Type B pancreatic cell (in vitro differentiated cells): ENCODE data around the gene ICOS. TPM values are rescaled to one million over a fixed set of nuclear protein-coding genes. Genes with fewer than 3 reads are reported as not detected.

Experiments used
- DNase-seq: peaks from one replicate; pipeline ENCODE4 v3.0.0; 2021; ENCODE audit warnings: mixed read lengths; ENCODE audit not compliant: unreplicated experiment; ENCODE audit errors: extremely low spot score
- H3K27ac Mint-ChIP-seq: 2 replicates; pipeline ENCODE4 v1.8.0; 2021; ENCODE audit warnings: mild to moderate bottlenecking, mixed read lengths
- H3K27me3 Mint-ChIP-seq: 2 replicates; pipeline ENCODE4 v1.8.0; 2021; ENCODE audit warnings: mixed read lengths
- H3K36me3 Mint-ChIP-seq: 2 replicates; pipeline ENCODE4 v1.8.0; 2021; ENCODE audit warnings: mixed read lengths
- H3K4me1 Mint-ChIP-seq: one replicate; pipeline ENCODE4 v1.8.0; 2021; ENCODE audit warnings: mixed read lengths; ENCODE audit not compliant: unreplicated experiment
- H3K4me3 Mint-ChIP-seq: 2 replicates; pipeline ENCODE4 v1.8.0; 2021; ENCODE audit warnings: mild to moderate bottlenecking, mixed read lengths
- H3K9me3 Mint-ChIP-seq: 2 replicates; pipeline ENCODE4 v1.8.0; 2021; ENCODE audit warnings: mixed read lengths
- total RNA-seq: library from RNA; stranded (reverse); gene quantifications from 2 replicates; pipeline ENCODE4 v1.2.1, GENCODE V29; 2021; ENCODE audit warnings: low replicate concordance
- TF ChIP-seq, protein P1 (sequence below): fragments of 200-600 bp; sonication (generic); conservative IDR thresholded peaks from 2 replicates; pipeline ENCODE4 v1.5.0; 2021; ENCODE audit warnings: antibody characterized with exemption, mild to moderate bottlenecking

ICOS gene
- total RNA-seq, 1 donor from 2014 or later: not detected

DNA sequence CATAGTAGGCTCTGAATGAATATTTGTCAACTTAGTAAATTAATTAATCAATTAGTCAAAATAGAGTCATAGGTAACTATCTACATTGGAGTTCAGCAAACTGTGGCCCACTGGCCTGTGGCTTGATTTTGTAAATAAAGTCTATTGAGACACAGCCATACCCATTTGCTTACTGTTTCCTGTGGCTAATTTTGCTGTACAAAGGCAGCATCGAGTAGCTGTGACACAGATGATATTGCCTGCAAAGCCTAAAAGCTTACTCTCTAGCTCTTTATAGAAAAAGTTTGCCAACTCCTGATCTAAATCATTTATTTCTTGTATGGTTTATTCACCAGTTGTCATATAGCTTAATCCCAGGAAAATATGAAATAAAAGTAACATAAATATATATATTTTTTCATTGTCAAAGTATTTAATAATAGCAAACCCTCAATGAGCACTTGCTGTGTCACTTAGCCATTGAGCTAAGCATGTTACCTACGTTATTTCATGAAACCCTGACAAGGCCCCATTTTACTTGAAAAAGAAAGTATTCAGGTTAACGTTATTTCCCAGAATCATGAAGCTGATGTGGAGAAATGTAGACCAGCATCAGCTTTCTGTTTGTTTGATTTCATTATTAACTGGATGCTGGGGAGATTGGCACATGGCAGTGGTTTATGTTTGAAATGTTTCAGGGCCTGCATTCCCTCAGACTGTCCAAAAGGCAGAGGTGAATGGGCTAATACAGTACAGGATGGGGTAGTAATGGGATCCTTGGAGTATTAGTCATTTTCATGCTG is 69.6 kb downstream of the ICOS start:
- DNase-seq: no peak
- no peaks in the 10 kb centered on the region for H3K36me3 Mint-ChIP-seq
- TF ChIP-seq, protein P1, sequence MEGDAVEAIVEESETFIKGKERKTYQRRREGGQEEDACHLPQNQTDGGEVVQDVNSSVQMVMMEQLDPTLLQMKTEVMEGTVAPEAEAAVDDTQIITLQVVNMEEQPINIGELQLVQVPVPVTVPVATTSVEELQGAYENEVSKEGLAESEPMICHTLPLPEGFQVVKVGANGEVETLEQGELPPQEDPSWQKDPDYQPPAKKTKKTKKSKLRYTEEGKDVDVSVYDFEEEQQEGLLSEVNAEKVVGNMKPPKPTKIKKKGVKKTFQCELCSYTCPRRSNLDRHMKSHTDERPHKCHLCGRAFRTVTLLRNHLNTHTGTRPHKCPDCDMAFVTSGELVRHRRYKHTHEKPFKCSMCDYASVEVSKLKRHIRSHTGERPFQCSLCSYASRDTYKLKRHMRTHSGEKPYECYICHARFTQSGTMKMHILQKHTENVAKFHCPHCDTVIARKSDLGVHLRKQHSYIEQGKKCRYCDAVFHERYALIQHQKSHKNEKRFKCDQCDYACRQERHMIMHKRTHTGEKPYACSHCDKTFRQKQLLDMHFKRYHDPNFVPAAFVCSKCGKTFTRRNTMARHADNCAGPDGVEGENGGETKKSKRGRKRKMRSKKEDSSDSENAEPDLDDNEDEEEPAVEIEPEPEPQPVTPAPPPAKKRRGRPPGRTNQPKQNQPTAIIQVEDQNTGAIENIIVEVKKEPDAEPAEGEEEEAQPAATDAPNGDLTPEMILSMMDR: no peak
- no peak overlapping the region for H3K4me3 Mint-ChIP-seq
- no peaks in the 10 kb centered on the region for H3K27me3 Mint-ChIP-seq
- H3K4me1 Mint-ChIP-seq: no peaks in the 10 kb centered on the region
- H3K9me3 Mint-ChIP-seq: no peaks in the 10 kb centered on the region
- no peak overlapping the region for H3K27ac Mint-ChIP-seq

- Mint-ChIP-seq H3K36me3 (no peaks in the 10 kb centered on the region), H3K4me3 (no peak overlapping the region), H3K4me1 (peaks cover 8% of the 10 kb centered on the region), H3K27me3 (no peaks in the 10 kb centered on the region), H3K27ac (no peak overlapping the region), H3K9me3 (no peaks in the 10 kb centered on the region)
- TF ChIP-seq, protein P1: no peak
- no peak for DNase-seq
Measured at GRCh38 chr2:204008352-204008751, 71.8 kb downstream of the ICOS start.

DNA sequence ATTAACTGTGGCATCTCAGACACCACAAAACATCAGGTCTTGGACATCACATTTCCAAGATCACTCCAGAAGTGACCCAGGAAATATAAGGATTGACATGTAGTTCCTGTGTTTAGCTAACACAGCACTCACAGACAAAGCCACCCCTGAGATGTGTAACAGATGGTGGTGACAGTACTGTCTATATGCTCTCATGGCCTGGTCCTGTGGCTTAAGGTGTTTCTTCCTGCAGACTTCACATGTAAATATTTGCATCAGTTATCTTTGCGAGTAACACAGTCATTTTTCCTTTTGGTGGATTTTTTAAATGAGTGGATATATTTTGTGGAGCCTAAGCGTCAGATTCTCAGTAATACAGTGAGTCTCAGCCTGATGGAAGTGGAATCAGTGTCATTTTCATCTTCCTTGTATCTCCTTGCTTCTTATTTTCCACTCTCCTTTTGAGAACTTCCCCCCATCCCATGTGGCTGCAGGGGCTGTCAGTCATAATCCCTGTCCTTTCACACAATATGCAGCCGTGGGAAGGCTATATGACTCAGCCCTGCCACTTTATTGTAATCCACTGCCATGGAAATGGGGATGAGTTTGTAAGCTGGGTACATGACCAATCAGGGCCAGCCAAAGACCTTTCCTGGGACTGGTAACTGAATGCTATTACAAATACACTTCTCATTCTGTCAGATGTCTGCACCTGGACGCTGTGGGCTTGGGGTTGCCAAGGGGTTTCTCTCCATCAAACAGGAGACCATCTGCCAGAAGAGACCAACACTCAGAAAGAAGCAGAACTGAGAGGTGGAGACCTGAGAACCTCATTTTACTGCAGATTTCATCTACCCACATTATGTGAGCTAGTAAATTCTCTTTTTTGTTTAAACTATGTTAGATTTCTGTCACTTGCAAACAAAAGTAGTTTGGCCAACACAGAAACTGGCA is 74.3 kb downstream of the ICOS start:
- Mint-ChIP-seq H3K4me3 (no peak overlapping the region), H3K4me1 (peaks cover 8% of the 10 kb centered on the region), H3K27me3 (no peaks in the 10 kb centered on the region), H3K27ac (no peak overlapping the region), H3K36me3 (no peaks in the 10 kb centered on the region), H3K9me3 (no peaks in the 10 kb centered on the region)
- DNase-seq: no peak
- TF ChIP-seq, protein P1: no peak

Other genes starting within 250 kb of the ICOS start
- 0.17 TPM in 1 of 2 replicates, not detected in the other for gene CD28, start 230.1 kb upstream of the ICOS start, total RNA-seq
- gene CTLA4, start 69.0 kb upstream of the ICOS start, total RNA-seq: not detected in 2 replicates